HUDEP-2 (cell line): Measurements from ENCODE around the gene PLA2G4F.

ENCODE experiments used
- DNase-seq, 76 experiments: peaks; one replicate each; lab custom pipeline; 2025; ENCODE audit not compliant: unreplicated experiment in 76 of 76; lab: John Stamatoyannopoulos, UW

Gene PLA2G4F, protein sequence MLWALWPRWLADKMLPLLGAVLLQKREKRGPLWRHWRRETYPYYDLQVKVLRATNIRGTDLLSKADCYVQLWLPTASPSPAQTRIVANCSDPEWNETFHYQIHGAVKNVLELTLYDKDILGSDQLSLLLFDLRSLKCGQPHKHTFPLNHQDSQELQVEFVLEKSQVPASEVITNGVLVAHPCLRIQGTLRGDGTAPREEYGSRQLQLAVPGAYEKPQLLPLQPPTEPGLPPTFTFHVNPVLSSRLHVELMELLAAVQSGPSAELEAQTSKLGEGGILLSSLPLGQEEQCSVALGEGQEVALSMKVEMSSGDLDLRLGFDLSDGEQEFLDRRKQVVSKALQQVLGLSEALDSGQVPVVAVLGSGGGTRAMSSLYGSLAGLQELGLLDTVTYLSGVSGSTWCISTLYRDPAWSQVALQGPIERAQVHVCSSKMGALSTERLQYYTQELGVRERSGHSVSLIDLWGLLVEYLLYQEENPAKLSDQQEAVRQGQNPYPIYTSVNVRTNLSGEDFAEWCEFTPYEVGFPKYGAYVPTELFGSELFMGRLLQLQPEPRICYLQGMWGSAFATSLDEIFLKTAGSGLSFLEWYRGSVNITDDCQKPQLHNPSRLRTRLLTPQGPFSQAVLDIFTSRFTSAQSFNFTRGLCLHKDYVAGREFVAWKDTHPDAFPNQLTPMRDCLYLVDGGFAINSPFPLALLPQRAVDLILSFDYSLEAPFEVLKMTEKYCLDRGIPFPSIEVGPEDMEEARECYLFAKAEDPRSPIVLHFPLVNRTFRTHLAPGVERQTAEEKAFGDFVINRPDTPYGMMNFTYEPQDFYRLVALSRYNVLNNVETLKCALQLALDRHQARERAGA

GRCh38 chr15:42156243-42156922 lies at the start of gene PLA2G4F:
PLA2G4F (minus strand) TSS chr15:42156636; CDS start chr15:42156549, 87 bp downstream.
- no peak for DNase-seq

DNA sequence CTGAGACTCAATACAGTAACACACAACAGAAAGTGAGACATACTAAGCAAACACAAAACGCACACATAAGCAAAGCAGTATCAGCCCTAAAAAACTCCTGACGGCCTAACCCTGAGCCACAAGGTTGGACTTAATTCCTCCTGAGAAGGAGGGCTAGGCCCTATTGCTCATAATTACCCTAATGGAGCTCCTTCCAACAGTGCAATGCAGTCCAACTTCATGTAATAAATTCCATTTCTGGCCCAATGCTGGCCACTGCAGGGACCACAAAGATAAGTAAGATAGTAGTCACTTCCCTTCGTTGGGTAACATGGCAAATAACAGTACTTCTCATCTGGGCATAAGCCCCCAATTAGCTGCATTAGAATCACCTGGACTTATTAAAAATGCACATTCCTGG lies 47.5 kb upstream of the PLA2G4F start:
- DNase-seq, result no peak

GRCh38 chr15:42202653-42203052 lies 46.2 kb upstream of the PLA2G4F start:
- no peak for DNase-seq

DNA sequence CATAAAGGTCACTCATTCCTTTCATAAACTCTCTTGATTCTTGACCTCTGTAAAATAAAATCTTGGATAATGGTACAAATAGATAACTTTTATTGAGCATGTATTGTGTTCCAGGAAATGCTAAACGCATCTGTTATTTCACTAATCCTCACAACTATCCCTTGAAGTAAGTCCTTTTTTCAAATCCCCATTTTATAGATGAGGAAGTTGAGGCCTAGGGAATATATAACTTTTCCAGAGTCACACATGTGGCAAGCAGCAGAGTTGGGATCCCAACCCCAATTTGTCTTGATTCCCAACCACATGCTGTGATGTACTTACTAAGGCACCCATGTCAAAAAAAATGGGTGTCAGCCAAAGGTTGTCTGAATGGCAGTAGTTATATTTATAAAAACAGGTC lies 45.4 kb upstream of the PLA2G4F start:
- no peak for DNase-seq

DNA sequence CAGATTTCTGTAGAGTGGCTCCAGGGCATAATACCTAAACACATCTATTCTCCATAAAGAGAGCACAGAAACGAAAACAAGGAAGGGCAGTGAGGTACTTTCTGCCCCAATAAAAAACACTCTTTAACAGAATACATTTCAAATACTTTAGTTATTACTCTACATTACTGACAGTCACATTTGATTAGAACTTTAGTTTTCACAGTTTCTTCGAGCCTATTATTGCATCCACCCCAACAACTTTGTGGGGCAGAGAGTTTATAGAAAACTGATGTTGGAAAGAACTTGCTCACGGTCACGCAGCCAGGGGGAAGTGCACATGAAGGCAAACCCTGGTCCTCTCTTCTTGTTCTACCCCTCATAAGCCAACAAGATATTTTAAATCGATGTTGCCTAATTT lies 42.7 kb upstream of the PLA2G4F start:
- DNase-seq, result no peak

GRCh38 chr15:42198516-42198915 lies 42.1 kb upstream of the PLA2G4F start:
- no peak for DNase-seq

GRCh38 chr15:42194513-42194912 lies 38.1 kb upstream of the PLA2G4F start:
- no peak for DNase-seq

- DNase-seq, result no peak
These were observed 36.9 kb upstream of the PLA2G4F start for GRCh38 chr15:42193383-42193782.

DNA sequence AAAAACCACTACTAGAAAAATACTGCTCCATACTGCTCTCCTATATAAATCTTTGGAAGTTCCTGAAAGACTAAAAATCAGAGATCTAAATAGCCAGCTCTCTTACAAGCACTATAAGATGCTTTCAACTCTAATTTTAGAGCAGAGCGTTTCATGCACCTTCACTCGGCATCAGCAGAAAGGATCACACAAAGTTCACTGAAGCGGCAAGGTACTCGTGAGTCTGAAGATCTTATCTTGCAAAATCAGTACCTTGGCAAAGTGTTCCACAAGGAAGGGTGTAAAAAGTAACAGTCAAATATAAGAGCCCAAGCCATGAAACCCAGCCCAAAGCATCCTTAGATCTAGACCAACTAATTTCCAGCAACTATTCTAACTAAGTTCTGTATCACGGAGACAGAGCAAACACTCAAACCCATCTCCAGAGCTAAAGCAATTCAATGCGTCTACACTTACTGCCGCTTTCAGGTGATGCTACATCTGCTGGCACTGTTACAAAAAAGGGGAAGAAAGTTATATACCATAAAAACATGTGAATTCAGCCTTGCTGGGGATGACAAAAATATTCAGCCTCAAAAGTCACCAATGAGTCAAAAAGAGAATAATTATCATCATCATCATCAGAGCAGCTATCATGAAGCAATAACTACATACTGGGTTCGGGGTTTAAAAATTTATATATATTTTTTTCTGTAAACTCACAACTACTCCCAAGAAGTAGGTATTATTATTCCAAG lies 35.3 kb upstream of the PLA2G4F start:
- DNase-seq, result no peak

DNA sequence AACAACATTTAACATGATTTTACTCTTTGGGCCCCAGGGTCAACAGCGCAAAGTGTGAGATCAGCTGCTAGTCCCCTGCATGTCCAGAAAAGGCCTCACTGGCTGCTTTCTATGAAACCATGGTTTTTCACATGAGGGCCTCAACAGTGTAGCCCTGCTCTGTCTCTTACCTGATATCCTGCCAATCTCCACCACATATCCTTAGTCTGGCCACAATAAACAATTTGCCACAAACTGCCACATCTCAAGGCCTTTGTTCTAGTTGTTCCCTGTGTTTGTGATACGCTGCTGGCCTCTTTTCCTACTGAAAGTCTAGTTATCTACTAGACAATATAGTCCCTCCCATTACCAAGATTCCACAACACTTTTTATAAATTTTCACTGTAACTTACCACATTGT lies 33.9 kb upstream of the PLA2G4F start:
- no peak for DNase-seq

GRCh38 chr15:42185801-42186200 lies 29.4 kb upstream of the PLA2G4F start:
- DNase-seq, result no peak

DNA sequence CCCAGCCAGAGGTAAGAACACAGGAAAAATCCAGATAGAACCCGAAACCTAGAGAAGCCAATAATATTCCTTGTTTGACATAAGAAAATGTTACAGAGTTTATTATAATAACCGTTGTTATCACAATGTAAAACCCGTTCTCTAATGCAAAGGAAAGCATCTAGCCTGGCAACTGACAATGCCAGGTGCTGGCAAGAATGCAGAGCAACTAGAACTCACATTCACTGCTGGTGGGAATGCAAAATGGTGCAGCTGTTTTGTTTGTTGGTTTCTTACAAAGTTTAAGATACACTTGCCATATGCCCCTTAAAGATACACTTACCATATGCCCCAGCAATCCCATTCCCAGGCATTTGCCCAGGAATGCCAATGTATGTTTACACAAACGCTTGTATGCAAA lies 28.3 kb upstream of the PLA2G4F start:
- DNase-seq, result no peak

GRCh38 chr15:42184296-42184695 lies 27.9 kb upstream of the PLA2G4F start:
- DNase-seq, result no peak

DNA sequence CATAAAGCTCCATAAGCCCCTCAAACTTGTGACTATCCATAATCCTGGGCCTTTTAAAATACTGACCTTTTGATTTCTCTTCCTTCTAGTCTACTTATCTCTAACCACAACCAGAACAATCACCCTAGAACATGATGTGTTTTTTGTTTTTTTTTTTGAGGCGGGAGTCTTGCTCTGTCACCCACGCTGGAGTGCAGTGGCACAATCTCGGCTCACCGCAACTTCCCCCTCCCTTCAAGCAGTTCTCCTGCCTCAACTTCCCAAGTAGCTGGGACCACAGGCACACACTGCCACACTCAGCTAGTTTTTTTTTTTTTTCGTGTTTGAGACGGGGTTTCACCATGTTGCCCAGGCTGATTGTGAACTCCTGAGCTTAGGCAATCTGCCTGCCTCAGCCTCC lies 26.5 kb upstream of the PLA2G4F start:
- no peak for DNase-seq

DNA sequence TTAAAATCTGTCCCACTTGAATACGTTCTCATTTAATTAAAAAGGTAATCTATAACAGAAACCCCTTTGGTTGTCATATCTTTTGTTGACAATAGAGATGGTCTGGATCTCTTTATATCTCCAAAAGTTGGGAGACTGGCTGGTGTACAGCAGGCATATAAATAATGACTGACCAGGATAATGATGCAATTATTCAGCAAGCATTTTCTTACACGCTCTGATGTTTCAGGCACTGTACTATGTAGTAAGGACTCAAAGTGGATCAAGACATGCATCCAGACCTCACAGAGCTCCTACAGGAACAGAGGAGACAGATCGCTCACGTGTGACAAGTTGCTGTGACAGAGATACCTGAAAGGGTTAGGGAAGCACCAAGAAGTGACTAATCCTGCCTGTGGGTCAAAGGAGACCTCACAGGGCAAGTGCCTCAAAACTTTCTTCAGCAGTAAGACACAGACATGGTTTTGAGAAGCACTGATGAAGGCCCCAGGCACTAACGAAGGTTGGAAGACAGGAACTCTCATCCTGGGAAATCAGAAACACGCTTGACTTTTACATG lies 26.0 kb upstream of the PLA2G4F start:
- no peak for DNase-seq

GRCh38 chr15:42178056-42178455 lies 21.6 kb upstream of the PLA2G4F start:
- no peak for DNase-seq

- no peak for DNase-seq
These were observed 19.2 kb upstream of the PLA2G4F start for GRCh38 chr15:42175671-42176070.

DNA sequence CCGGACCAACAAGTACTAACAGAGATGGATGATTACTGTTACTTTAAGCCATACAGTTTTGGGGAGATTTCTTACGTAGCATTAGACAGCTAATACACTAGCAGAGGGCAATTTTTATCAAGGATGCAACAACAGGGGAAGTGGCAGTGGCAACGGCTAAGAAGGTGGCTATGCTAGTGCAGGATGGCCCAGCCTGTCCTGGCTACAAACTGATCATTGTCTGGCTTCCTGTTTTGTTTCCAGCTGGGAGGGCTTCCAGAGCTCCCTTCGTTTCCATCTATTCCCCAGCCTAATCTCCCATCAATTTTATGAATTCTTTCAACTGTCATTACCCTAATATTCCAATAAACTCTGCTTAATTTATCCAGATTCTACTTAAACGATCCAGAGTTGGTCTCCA lies 16.0 kb upstream of the PLA2G4F start:
- DNase-seq, result no peak

- no peak for DNase-seq
These were observed 15.4 kb upstream of the PLA2G4F start for GRCh38 chr15:42171795-42172194.

DNA sequence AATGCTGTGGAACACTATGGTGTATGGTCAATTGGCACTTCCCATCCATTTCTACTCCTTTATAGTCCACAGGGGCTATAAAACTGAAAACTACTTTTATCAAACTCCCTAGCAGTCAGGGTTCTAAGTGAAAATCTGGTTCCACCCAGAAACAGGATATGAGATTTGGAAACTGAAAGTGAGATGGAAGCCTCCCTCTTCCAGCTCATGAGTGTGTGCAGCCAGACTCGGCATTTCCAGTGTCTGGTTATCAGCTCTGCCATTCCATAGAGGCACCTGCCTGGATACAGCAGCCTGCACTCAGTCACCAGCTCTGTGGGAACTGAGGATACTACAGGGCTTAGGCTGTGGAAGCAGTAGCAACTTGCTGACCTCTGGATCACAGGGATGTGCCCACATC lies 14.7 kb upstream of the PLA2G4F start:
- DNase-seq, result no peak
